Measurements from ENCODE around the gene PSME2. TPM values are rescaled to one million over a fixed set of nuclear protein-coding genes. Genes with fewer than 3 reads are reported as not detected.
"Not testable (repeated sequence)": the region's sequence is repeated elsewhere in the genome, so short reads cannot be mapped to it uniquely, and the experiment has no call there.

Gene PSME2
- total RNA-seq, 1 experiment from 2014 or later = 167 TPM

DNA sequence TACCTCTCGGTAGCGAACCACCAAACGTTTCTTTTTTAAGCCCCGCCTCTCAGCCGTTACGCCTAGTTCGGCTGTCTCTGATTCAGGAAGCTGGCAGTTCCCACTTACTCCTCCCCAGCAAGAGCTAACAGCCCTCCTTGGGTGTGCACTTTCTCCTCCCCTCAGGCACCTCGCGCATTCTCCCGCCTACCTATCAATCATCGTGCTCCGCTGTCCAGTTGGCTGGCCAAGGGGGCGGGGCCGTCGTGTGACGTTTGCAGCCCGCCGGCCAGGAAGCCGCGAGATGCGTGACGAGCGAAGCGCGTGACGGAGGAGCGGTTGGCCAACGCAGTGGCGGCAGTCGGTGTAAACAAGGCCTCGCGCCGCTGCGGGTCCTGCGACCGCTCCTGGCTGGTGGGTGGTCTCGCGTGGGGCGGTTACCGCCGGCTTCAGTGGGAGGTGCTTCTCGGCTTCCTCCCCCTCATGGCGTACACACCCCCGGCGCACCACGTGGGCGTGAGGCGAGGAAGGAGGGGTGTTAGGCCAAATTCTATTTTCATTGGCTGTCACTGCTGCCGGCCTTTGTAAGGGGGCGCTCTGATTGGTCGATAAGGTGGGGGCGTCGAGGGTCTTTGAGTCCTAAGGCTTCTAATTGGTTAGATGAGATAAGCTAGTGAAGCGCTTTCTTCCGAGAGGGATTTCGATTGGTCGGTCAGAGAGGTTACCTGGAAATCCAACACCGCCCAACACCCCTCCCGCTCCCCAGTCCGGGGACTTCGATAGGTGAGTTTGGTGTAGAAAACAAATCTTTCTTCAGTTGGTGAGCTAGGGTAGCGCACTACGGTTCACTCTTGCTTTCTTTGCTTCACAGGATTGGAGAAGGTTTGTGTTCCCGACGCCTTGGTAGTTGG, 31.6 kb downstream of the PSME2 start, which contains the start of the genes DCAF11 and NRL:
Gene DCAF11, plus strand, starts transcription at position 246 of the 890 bp plus-strand sequence. CDS start 818 bp downstream, outside the sequence.
Gene NRL, minus strand, starts transcription at position 418 of the 890 bp plus-strand sequence. CDS start 32,101 bp downstream, outside the sequence.
- H3K4me1 ChIP-seq (replicated peaks) = peaks cover 7% of the 10 kb centered on the region
- DNase-seq (ENCODE audit: low read depth in 1 of 2, low spot score in 2 of 2) = peak; percentile 99 to 100
- peaks cover 22% of the 10 kb centered on the region for H3K36me3 ChIP-seq
- peak within 1 kb of the TSS; percentile 65 for H3K4me3 ChIP-seq
- H3K27me3 ChIP-seq (replicated peaks) = no peaks in the 10 kb centered on the region
- peak within 1 kb of the TSS; percentile 92 for H3K27ac ChIP-seq
- H3K9me3 ChIP-seq (replicated peaks) = no peaks in the 10 kb centered on the region

DNA sequence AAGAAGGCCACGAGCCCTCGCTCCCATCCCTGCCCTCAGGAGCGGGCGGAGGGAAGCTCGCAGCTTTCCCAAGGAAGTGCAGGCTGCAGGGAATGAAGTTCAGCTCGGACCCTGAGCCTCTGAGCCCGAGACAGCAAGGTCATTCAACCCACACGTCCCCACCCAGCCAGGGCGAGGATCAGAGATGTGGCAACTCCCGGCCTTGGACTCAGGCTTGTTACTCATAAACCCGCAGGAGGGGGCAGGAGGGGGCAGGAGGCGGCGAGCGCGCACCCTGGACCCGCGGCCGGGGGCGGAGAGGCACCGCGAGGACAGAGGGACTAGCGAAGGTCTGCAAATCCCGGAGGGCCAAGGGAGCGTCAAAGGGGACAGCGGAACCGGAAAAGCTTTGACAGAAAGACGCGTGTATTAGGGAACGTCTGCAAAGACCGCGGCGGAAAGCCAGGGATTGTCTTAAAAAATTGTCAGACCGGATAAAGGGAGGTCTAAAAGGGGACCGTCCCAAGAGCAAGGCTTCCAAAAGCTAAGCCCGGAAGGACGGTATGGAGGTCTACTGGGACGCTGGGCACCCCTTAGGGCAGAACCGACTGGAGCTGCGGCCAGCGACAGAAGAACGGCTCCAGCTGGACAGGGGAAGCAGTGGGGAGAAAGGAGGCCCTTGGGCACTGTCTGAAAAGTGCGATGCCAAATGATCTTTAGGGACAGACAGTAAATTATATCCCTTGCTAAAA, 32.4 kb downstream of the PSME2 start:
- Histone ChIP-seq H3K27me3 (replicated peaks) (no peaks in the 10 kb centered on the region), H3K4me3 (peak overlapping the region; percentile 65), H3K27ac (peak overlapping the region; percentile 92), H3K4me1 (replicated peaks) (peaks cover 7% of the 10 kb centered on the region), H3K36me3 (peaks cover 17% of the 10 kb centered on the region), H3K9me3 (replicated peaks) (no peaks in the 10 kb centered on the region)
- DNase-seq (ENCODE audit: low read depth in 1 of 2, low spot score in 2 of 2) = peak in 1 of 2 experiments; percentile 92

GRCh38 chr14:24113379-24113800, 33.0 kb downstream of the PSME2 start:
- peaks cover 14% of the 10 kb centered on the region for H3K36me3 ChIP-seq
- H3K4me3 ChIP-seq = peak overlapping the region; percentile 65
- H3K9me3 ChIP-seq (replicated peaks) = no peaks in the 10 kb centered on the region
- no peak for DNase-seq (ENCODE audit: low read depth in 1 of 2, low spot score in 2 of 2)
- H3K4me1 ChIP-seq (replicated peaks) = peaks cover 7% of the 10 kb centered on the region
- H3K27me3 ChIP-seq (replicated peaks) = no peaks in the 10 kb centered on the region
- H3K27ac ChIP-seq = peak overlapping the region; percentile 92

DNA sequence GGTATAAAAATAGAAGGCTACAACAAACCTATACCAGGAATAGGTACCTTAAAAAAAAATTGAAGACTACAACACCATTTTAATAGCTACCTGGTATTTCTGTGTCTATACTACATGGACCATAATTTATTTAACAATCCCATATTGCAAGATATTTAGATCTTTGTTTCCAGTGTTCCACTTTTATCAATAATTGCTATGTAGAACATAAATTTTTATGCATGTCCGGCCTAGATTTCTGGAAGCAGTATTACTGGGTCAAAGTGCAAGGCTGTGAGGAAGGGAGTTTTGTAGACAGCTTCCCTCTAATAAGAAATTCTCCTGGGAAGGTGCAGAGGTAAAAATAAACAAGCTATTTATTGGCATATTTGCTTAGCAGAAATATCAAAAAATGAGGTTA, 35.9 kb downstream of the PSME2 start:
- H3K4me1 ChIP-seq (replicated peaks) = peaks cover 2% of the 10 kb centered on the region
- H3K27me3 ChIP-seq (replicated peaks) = no peaks in the 10 kb centered on the region
- H3K36me3 ChIP-seq = no peaks in the 10 kb centered on the region
- no peak overlapping the region for H3K4me3 ChIP-seq
- no peaks in the 10 kb centered on the region for H3K9me3 ChIP-seq (replicated peaks)
- DNase-seq (ENCODE audit: low read depth in 1 of 2, low spot score in 2 of 2) = no peak
- no peak overlapping the region for H3K27ac ChIP-seq

- no peaks in the 10 kb centered on the region for H3K27me3 ChIP-seq (replicated peaks)
- no peak overlapping the region for H3K4me3 ChIP-seq
- H3K9me3 ChIP-seq (replicated peaks) = no peaks in the 10 kb centered on the region
- H3K36me3 ChIP-seq = no peaks in the 10 kb centered on the region
- DNase-seq (ENCODE audit: low read depth in 1 of 2, low spot score in 2 of 2) = no peak
- no peak overlapping the region for H3K27ac ChIP-seq
- no peaks in the 10 kb centered on the region for H3K4me1 ChIP-seq (replicated peaks)
These were observed 36.4 kb downstream of the PSME2 start for GRCh38 chr14:24110060-24110459.

DNA sequence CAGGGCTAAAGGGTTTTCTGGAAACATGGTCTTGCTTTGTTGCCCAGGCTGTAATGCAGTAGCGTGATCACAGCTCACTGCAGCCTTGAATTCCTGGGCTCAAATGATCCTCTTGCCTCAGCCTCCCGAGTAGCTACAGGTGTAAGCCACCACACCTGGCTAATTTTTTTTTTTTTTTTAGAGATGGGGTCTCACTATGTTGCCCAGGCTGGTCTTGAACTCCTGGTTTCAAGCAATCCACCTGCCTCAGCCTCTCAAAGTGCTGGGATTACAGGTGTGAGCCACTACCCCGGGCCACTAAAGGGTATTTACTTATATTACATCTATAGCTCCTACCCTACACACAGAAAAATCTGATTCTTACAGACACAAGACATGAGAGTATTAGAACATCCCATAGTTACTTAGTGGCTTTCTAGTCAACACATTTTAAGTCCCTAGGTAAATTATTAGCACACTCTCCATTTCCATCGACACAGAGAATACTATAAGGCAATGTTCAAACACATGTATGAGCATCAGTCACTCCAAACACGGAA, 38.0 kb downstream of the PSME2 start:
- Histone ChIP-seq H3K36me3 (0 out of 2 replicates have a peak, but pooled peaks cover 2% of the 10 kb centered on the region), H3K9me3 (replicated peaks) (no peaks in the 10 kb centered on the region), H3K4me1 (replicated peaks) (no peaks in the 10 kb centered on the region), H3K4me3 (no peak overlapping the region), H3K27me3 (replicated peaks) (no peaks in the 10 kb centered on the region), H3K27ac (no peak overlapping the region)
- no peak for DNase-seq (ENCODE audit: low read depth in 1 of 2, low spot score in 2 of 2)

GRCh38 chr14:24106672-24107271, 39.6 kb downstream of the PSME2 start:
- Histone ChIP-seq H3K27me3 (replicated peaks) (no peaks in the 10 kb centered on the region), H3K36me3 (0 out of 2 replicates have a peak, but pooled peaks cover 2% of the 10 kb centered on the region), H3K4me3 (no peak overlapping the region), H3K9me3 (replicated peaks) (no peaks in the 10 kb centered on the region), H3K27ac (no peak overlapping the region), H3K4me1 (replicated peaks) (no peaks in the 10 kb centered on the region)
- DNase-seq (ENCODE audit: low read depth in 1 of 2, low spot score in 2 of 2) = no peak

DNA sequence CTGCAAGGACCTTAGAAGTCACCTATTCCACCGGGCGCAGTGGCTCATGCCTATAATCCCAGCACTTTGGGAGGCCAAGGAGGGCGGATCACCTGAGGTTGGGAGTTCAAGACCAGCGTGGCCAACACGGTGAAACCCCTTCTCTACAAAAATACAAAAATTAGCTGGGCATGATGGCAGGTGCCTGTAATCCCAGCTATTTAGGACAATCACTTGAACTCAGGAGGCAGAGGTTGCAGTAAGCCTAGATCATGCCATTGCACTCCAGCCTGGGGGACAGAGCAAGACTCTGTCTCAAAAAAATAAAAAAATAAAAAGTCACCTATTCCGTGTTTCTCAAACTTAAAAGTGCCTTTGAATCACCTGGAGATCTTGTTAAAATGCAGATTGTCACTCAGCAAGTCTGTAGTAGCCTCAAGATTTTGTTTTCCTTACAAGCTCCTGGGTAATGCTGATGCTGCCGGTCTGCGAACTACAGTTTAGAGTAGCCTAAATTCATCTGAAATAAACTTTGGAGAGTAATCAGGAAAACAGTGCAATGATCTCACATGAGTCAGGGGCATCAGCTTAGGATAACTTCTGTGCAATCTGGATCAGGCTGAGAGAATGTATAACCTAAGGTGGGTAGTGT, 40.7 kb downstream of the PSME2 start:
- not testable (repeated sequence) for H3K4me1 ChIP-seq (replicated peaks); H3K36me3 ChIP-seq; H3K4me3 ChIP-seq; H3K27ac ChIP-seq; H3K9me3 ChIP-seq (replicated peaks); DNase-seq (ENCODE audit: low read depth in 1 of 2, low spot score in 2 of 2); H3K27me3 ChIP-seq (replicated peaks)

GRCh38 chr14:24103451-24103850, 43.0 kb downstream of the PSME2 start:
- no peak for DNase-seq (ENCODE audit: low read depth in 1 of 2, low spot score in 2 of 2)
- no peak overlapping the region for H3K27ac ChIP-seq
- H3K27me3 ChIP-seq (replicated peaks) = no peaks in the 10 kb centered on the region
- no peak overlapping the region for H3K4me3 ChIP-seq
- H3K9me3 ChIP-seq (replicated peaks) = no peaks in the 10 kb centered on the region
- H3K4me1 ChIP-seq (replicated peaks) = no peaks in the 10 kb centered on the region
- 0 out of 2 replicates have a peak, but pooled peaks cover 2% of the 10 kb centered on the region for H3K36me3 ChIP-seq

GRCh38 chr14:24102357-24103048, 43.9 kb downstream of the PSME2 start:
- Histone ChIP-seq H3K27ac (no peak overlapping the region), H3K4me3 (no peak overlapping the region), H3K9me3 (replicated peaks) (no peaks in the 10 kb centered on the region), H3K27me3 (replicated peaks) (no peaks in the 10 kb centered on the region), H3K4me1 (replicated peaks) (no peaks in the 10 kb centered on the region), H3K36me3 (0 out of 2 replicates have a peak, but pooled peaks cover 2% of the 10 kb centered on the region)
- no peak for DNase-seq (ENCODE audit: low read depth in 1 of 2, low spot score in 2 of 2)

DNA sequence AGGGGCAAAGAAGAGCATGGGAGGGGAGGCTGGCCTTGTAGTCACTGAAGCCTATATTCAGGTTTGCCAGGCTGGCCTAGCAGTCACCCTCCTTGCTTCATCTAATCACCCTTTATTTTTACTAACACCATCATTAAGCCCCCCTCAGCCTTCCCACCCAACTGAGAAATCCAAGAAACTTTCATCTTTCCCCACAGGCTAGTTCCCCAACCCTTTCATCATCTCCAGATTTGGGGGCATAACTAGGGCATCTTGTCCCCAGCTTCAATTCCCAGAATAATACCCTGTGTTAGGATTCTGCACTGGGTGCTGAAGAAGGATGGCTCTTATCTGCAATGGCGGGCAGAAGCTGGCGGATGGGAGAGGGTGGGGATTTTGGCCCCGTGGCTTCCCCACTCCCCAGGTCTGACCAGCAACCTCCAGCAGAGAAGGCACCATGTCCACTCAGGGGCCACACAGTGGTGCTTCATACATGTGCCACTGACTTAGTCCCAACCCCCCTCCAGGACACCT, 45.4 kb downstream of the PSME2 start:
- no peak overlapping the region for H3K27ac ChIP-seq

DNA sequence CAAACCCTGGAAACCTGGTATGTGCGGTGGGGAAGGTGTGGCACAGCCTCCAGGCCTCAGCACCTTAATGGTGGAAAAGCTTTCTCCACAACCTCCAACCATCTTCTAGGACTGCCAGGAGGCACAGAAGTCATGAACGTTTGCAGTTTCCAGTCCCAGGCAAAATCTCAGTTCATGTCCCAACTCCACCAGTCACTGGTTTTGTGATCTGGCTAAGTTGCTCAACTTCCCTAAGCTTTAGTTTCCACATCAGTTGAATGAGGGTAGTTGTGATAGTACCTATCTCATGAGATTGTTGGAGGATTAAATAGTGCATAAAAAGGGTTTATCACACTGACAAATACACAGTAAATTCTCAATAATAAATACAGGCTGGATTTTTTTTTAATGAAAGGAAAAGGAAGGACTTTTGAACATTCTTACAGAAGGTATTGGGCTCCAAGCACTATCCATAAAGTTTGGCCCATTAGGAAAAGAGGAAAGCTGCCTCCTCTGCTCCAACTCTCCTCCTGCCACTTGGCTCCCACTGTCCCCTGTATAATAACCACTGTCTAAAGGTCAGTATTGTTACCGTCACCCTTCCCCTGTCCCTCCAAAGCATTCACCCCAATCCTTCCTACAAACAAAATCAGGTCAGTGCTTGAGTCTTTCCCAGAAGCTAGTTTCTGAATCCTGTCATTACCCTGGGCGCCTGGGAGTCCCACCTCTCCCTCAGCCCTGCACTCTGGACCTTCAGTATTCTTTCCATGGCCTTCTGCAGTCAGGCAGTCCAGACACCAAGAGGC, 46.0 kb downstream of the PSME2 start:
- peaks cover 4% of the 10 kb centered on the region for H3K4me1 ChIP-seq (replicated peaks)
- DNase-seq (ENCODE audit: low read depth in 1 of 2, low spot score in 2 of 2) = no peak
- H3K9me3 ChIP-seq (replicated peaks) = no peaks in the 10 kb centered on the region
- H3K27ac ChIP-seq = no peak overlapping the region
- no peaks in the 10 kb centered on the region for H3K27me3 ChIP-seq (replicated peaks)
- 0 out of 2 replicates have a peak, but pooled peaks cover 2% of the 10 kb centered on the region for H3K36me3 ChIP-seq
- no peak overlapping the region for H3K4me3 ChIP-seq

More for the DNA sequence above, 45.4 kb downstream of the PSME2 start:
- Histone ChIP-seq H3K4me1 (replicated peaks) (no peaks in the 10 kb centered on the region), H3K27me3 (replicated peaks) (no peaks in the 10 kb centered on the region), H3K9me3 (replicated peaks) (no peaks in the 10 kb centered on the region), H3K4me3 (no peak overlapping the region), H3K36me3 (0 out of 2 replicates have a peak, but pooled peaks cover 2% of the 10 kb centered on the region)
- DNase-seq (ENCODE audit: low read depth in 1 of 2, low spot score in 2 of 2) = no peak

Measured in SJSA1 (cell line).